Panc1 (cell line): Measurements from ENCODE around the gene TNPO1. TPM values are rescaled to one million over a fixed set of nuclear protein-coding genes. Genes with fewer than 3 reads are reported as not detected.

Source experiments
- ATAC-seq: fragments of 200-7000 bp; cut with Tn5 transposase; 2 replicates; pipeline ENCODE4 v1.9.1; 2020; ENCODE audit warnings: mild to moderate bottlenecking, moderate library complexity
- BruUV-seq: library from RNA; stranded (reverse); fragments of 400-500 nt; replicated peaks from 2 replicates; lab custom pipeline; 2021; lab: Mats Ljungman, UMichigan
- CTCF ChIA-PET: fragments of 300-600 bp; sonication (Branson Sonifier 250); formaldehyde crosslinking; loops from one replicate; lab custom pipeline; 2022; ENCODE audit warnings: antibody characterized with exemption; lab: Charles Lee
- POLR2A ChIA-PET: fragments of 300-600 bp; sonication (Branson Sonifier 250); formaldehyde crosslinking; loops from one replicate; lab custom pipeline; 2022; ENCODE audit warnings: antibody characterized with exemption; lab: Charles Lee
- DNase-seq: peaks from one replicate; pipeline ENCODE4 v3.0.0-alpha.2; 2010; ENCODE audit warnings: low read depth, low spot score
- H3K27ac ChIP-seq: 2 replicates; pipeline ENCODE4 v1.5.1; 2011; ENCODE audit warnings: mild to moderate bottlenecking, low read length, inconsistent platforms
- H3K27me3 ChIP-seq: fragments of 200-500 bp; sonication (Bioruptor generic); 2 replicates; pipeline ENCODE4 v1.6.0; 2014; ENCODE audit warnings: low read length, inconsistent platforms; ENCODE audit not compliant: control insufficient read depth, insufficient read depth
- H3K36me3 ChIP-seq: fragments of 200-500 bp; sonication (Bioruptor generic); 2 replicates; pipeline ENCODE4 v1.5.1; 2014; ENCODE audit warnings: inconsistent platforms, mild to moderate bottlenecking, low read length, moderate library complexity; ENCODE audit not compliant: control insufficient read depth, insufficient read depth
- H3K4me1 ChIP-seq: 2 replicates; pipeline ENCODE4 v1.5.1; 2011; ENCODE audit warnings: inconsistent platforms, mild to moderate bottlenecking, low read length, moderate library complexity; ENCODE audit not compliant: control insufficient read depth, insufficient read depth
- H3K4me3 ChIP-seq, 2 experiments: 2 replicates each; pipeline ENCODE4 v1.5.1; 2011 to 2012; ENCODE audit warnings: low read depth in 2 of 2, low read length in 2 of 2, mild to moderate bottlenecking in 2 of 2, inconsistent platforms in 1 of 2, moderate library complexity in 1 of 2
- H3K9me3 ChIP-seq: fragments of 200-500 bp; sonication (Bioruptor generic); 2 replicates; pipeline ENCODE4 v1.5.1; 2014; ENCODE audit warnings: low read depth, mild to moderate bottlenecking, inconsistent platforms, low read length, moderate library complexity; ENCODE audit not compliant: control insufficient read depth, insufficient read depth
- CTCF ChIP-seq: fragments of 450-650 bp; IDR thresholded peaks from 2 replicates; pipeline ENCODE4 v1.5.1; 2017; ENCODE audit warnings: mild to moderate bottlenecking
- POLR2AphosphoS5 ChIP-seq: IDR thresholded peaks from 2 replicates; pipeline ENCODE4 v1.6.1; 2012; ENCODE audit warnings: mild to moderate bottlenecking, low read depth, low read length, moderate library complexity
- REST ChIP-seq, 2 experiments: IDR thresholded peaks; 2 replicates each; pipeline ENCODE4 v1.6.1; 2011 to 2012; ENCODE audit warnings: low read depth in 2 of 2, control low read depth in 1 of 2, low read length in 1 of 2, mild to moderate bottlenecking in 1 of 2, moderate library complexity in 1 of 2; ENCODE audit not compliant: insufficient read depth in 1 of 2
- SIN3A ChIP-seq: IDR thresholded peaks from 2 replicates; pipeline ENCODE4 v1.6.1; 2012; ENCODE audit warnings: low read depth, mild to moderate bottlenecking, low read length, moderate library complexity, borderline replicate concordance; ENCODE audit not compliant: insufficient read depth
- TCF7L2 ChIP-seq: IDR thresholded peaks from 2 replicates; pipeline ENCODE4 v1.6.1; 2011; ENCODE audit warnings: mild to moderate bottlenecking, low read depth, low read length, inconsistent platforms
- in situ Hi-C: cut with HindIII; loops from 2 replicates; pipeline ENCODE4 v1.10.0; 2016; ENCODE audit warnings: low sequenced_read_pairs, low pct_unique_long_range_greater_than_20kb
- intact Hi-C: fragments of 100-400 bp; cut with micrococcal nuclease; formaldehyde crosslinking; loops from one replicate; pipeline ENCODE4 v1.10.0; 2022; ENCODE audit not compliant: unreplicated experiment
- total RNA-seq: library from RNA; stranded (reverse); gene quantifications from one replicate; pipeline ENCODE4 v1.2.1, GENCODE V29; 2021; ENCODE audit not compliant: unreplicated experiment

Gene TNPO1
- total RNA-seq, 1 experiment from 2014 or later = 169 TPM

GRCh38 chr5:72883850-72884249 lies 67.4 kb downstream of the TNPO1 start:
- no peaks in the 10 kb centered on the region for H3K4me1 ChIP-seq
- no peaks in the 10 kb centered on the region for H3K9me3 ChIP-seq
- CTCF ChIA-PET = no interaction called here
- TF ChIP-seq POLR2AphosphoS5 = no peak
- TF ChIP-seq TCF7L2 = no peak
- no peak for TF ChIP-seq SIN3A
- no peak for TF ChIP-seq CTCF
- no peak for TF ChIP-seq REST (IDR thresholded peaks at IDR 0.05; ENCODE audit: insufficient read depth in 1 of 2, low read depth in 2 of 2, low read length in 1 of 2)
- no peak for DNase-seq
- in situ Hi-C loops = no loop called here
- POLR2A ChIA-PET = interaction anchor here (0.7 kb wide), 1 partner anchor 620 kb away, joined by 3 read pairs; no protein-coding TSS in a partner anchor
- no peak overlapping the region for H3K27ac ChIP-seq
- ATAC-seq = no peak
- no peaks in the 10 kb centered on the region for H3K27me3 ChIP-seq
- no peak overlapping the region for H3K4me3 ChIP-seq
- intact Hi-C loops = no loop called here
- BruUV-seq = no TSS peak
- H3K36me3 ChIP-seq = peaks cover 61% of the 10 kb centered on the region

DNA sequence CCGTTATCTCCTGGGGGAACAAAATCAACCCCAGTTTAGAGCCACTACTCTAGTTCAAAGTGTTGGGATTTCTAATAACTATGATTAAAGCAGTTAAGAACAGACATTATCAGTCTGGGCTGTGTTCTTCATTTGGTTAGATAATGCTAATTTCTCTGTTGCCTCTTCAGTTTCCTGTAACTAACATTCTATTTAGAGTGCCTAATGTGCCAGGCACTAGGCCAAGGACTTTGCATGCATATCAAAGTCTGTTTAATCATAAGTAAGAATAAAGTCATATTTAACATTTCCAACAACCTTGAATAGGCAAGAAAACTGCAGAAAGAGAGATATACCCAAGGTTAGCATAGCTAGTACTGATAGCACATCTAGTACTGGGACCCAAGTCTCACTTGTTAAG lies 68.4 kb downstream of the TNPO1 start:
- no TSS peak for BruUV-seq
- CTCF ChIA-PET = no interaction called here
- DNase-seq (no peak), ATAC-seq (no peak)
- no peak overlapping the region for H3K4me3 ChIP-seq
- H3K4me1 ChIP-seq = no peaks in the 10 kb centered on the region
- peaks cover 65% of the 10 kb centered on the region for H3K36me3 ChIP-seq
- TF ChIP-seq REST (IDR thresholded peaks at IDR 0.05; ENCODE audit: insufficient read depth in 1 of 2, low read depth in 2 of 2, low read length in 1 of 2) = no peak
- TF ChIP-seq SIN3A = no peak
- TF ChIP-seq TCF7L2 = no peak
- TF ChIP-seq CTCF = no peak
- no peak for TF ChIP-seq POLR2AphosphoS5
- intact Hi-C loops (no loop called here), in situ Hi-C loops (no loop called here)
- POLR2A ChIA-PET = no interaction called here
- no peaks in the 10 kb centered on the region for H3K27me3 ChIP-seq
- H3K27ac ChIP-seq = no peak overlapping the region
- H3K9me3 ChIP-seq = no peaks in the 10 kb centered on the region
